Astrocyte of the cerebellum (primary cell): ENCODE measurements around the gene VEGFB.

Experiments used
- DNase-seq: peaks from one replicate; pipeline ENCODE4 v3.0.0-alpha.2; 2011; ENCODE audit warnings: low read depth
- H3K4me3 ChIP-seq: 2 replicates; pipeline ENCODE4 v1.5.1; 2011; ENCODE audit warnings: mild to moderate bottlenecking, low read depth, low read length, moderate library complexity
- in situ Hi-C: cut with HindIII; loops from 2 replicates; pipeline ENCODE4 v1.10.0; 2017; ENCODE audit warnings: low sequenced_read_pairs
- TF ChIP-seq, protein P1 (sequence below): IDR thresholded peaks from 2 replicates; pipeline ENCODE4 v1.5.1; 2012; ENCODE audit warnings: low read length, low read depth, moderate library complexity, mild to moderate bottlenecking; ENCODE audit errors: missing control alignments

The VEGFB gene

DNA sequence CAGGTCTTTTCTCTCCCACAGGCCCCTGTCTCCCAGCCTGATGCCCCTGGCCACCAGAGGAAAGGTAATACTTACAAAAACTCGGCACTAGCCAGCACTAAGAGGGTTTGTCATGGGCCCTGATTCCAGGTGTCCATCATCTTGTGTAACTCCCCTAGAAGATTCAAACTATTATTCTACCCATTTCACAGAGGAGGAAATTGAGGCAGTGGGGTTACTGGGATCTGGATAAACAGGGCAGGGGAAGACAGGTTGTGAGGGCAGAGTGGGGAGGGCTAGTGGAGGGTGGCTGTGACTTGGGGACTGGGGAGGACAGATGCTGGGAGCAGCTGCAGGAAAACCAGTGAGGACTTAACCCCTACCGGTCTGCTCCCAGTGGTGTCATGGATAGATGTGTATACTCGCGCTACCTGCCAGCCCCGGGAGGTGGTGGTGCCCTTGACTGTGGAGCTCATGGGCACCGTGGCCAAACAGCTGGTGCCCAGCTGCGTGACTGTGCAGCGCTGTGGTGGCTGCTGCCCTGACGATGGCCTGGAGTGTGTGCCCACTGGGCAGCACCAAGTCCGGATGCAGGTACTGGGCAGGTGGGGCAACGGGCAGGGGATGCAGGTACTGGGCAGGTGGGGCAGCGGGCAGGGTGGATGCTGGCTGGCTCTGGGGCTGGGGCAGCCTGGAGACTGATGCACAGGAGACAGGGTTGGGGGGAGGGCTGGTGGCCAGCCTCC, 1.2 kb downstream of the VEGFB start:
- in situ Hi-C loops, result no loop called here
- TF ChIP-seq, protein P1, sequence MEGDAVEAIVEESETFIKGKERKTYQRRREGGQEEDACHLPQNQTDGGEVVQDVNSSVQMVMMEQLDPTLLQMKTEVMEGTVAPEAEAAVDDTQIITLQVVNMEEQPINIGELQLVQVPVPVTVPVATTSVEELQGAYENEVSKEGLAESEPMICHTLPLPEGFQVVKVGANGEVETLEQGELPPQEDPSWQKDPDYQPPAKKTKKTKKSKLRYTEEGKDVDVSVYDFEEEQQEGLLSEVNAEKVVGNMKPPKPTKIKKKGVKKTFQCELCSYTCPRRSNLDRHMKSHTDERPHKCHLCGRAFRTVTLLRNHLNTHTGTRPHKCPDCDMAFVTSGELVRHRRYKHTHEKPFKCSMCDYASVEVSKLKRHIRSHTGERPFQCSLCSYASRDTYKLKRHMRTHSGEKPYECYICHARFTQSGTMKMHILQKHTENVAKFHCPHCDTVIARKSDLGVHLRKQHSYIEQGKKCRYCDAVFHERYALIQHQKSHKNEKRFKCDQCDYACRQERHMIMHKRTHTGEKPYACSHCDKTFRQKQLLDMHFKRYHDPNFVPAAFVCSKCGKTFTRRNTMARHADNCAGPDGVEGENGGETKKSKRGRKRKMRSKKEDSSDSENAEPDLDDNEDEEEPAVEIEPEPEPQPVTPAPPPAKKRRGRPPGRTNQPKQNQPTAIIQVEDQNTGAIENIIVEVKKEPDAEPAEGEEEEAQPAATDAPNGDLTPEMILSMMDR, result no peak
- peak overlapping the region; percentile 61 for H3K4me3 ChIP-seq
- no peak for DNase-seq

DNA sequence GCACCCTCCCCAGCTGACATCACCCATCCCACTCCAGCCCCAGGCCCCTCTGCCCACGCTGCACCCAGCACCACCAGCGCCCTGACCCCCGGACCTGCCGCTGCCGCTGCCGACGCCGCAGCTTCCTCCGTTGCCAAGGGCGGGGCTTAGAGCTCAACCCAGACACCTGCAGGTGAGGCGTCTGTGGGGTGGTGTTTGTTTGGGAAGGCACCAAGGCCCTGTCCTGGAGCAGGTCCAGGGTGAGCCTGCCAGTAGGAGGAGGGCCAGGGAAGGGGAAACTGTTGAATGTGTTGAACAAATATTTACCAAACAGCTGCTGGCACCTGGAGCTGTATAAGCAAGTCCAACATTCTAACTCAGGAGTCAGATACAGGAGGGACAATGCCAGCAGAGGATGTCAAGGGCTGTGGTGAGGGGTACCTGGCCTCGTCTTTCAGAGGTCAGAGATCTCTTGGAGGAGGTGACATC, 3.1 kb downstream of the VEGFB start:
- in situ Hi-C loops, result no loop called here
- DNase-seq, result no peak
- no peak overlapping the region for H3K4me3 ChIP-seq
- TF ChIP-seq, protein P1, result no peak

DNA sequence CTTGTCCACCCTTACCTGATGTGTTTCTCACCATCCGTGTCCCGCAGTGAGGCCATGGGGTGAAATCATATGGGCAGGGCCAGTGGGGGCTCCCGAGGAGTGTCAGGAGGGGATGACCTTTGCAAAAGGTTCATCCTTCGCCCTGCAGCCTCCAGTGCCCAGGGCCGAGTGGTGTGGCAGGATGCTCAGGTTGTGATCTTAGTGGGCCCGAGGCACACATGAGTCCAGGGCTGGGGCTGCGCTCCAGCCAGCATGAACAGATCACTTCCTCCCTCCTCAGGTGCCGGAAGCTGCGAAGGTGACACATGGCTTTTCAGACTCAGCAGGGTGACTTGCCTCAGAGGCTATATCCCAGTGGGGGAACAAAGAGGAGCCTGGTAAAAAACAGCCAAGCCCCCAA, 3.7 kb downstream of the VEGFB start:
- TF ChIP-seq, protein P1, result no peak
- no peak overlapping the region for H3K4me3 ChIP-seq
- in situ Hi-C loops, result no loop called here

DNA sequence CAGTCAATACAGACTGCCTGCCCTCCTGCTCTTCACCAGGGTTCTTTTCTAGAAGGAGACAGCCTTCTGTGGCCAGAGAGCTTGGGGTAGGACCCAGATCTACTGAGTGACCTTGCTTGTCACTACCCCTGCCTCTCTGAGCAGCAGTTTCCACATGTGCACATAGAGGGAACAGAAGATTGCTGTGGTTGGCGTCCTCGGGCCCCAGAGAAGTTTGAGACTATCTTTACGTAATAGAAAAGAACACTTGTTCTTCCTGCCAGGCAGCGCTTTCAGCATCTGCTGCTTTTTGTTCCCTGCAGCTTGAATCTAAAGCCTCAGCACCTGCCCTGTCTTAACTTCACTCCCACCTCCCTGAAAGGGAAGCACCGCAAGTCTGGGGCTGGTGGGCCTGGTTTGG, 4.6 kb downstream of the VEGFB start:
- TF ChIP-seq, protein P1, result no peak
- no peak for DNase-seq
- H3K4me3 ChIP-seq, result no peak overlapping the region
- in situ Hi-C loops, result no loop called here

More for the DNA sequence above, 3.7 kb downstream of the VEGFB start:
- DNase-seq, result no peak

DNA sequence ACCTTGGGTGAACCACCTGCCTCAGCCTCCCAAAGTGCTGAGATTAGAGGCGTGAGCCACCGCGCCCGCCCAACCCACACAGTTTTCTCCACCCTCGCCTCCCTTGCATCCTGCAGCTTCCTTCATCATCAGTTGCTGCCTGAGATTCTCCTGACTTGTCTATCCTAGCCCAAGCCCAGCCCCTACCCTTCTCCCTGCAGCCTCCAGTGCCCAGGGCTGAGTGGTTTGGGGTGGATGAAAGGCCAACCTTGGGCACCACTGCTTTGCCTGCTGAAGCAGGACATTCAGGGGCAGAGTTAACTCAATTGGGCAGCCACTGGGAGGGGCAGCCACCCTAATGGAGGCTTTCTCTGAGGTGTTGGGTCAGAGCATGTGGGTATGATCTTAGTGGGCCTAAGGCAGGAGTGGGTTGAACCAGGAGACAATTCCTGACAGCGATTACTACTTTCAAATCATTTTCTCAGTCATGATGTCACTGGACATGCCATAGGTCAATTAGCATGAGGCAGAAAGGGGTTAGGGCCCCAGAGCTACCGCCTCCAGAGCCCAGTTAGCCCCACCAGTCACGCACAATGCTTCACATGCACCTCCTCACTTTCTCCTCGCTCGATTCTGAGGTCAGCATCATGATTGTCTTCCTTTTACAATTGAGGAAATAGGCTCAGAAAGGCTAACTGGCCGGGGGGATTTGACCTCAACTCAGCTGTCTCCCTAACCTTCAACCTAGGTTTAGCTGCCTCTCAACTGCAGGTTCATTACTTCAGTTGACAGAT, 5.5 kb downstream of the VEGFB start:
- H3K4me3 ChIP-seq, result peak overlapping the region; percentile 92
- DNase-seq, result no peak
- TF ChIP-seq, protein P1, result no peak
- in situ Hi-C loops, result no loop called here

DNA sequence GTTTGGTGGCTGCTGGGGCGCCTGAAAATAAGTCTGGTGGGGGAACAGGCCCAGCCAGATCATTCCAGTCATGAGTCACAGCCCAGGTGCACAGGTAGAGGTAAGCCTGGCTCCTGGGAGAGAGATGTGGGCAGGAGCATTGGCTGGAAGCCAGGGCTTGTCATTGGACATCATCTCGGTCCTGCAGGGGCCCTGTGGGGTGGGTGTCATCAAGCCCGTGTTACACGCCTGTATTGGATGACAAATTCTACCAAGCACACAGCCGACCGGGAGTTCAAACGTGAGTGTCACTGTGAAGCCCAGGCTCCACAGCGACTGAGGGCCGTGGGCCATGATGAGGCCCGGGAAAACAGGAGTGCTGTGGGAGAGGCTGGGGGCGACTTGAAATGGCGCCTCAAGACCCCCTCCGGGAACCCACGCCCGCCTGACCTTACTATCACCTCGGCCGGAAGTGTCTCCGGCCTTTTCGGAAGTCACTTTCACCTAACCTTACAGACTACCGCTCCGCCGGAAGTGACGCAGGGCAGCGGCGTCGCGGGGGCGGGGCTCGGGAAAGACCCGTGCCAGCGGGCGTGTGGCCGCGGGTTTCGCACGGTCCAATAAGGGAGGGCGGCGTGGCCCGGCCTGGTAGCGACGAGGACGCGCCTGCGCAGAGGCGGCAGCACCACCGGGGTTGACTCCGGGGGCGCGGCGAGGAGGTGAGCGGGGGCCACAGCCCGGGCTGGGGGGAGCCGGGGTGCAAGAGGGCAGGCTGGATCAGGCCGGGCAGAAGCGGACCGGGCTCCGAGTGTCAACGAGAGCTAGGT, 6.3 kb downstream of the VEGFB start, which contains the start of gene FKBP2:
Gene FKBP2, plus strand, starts transcription at position 661 of the 806 bp plus-strand sequence. CDS start 1,293 bp downstream, outside the sequence.
- DNase-seq, result peak; percentile 92
- TF ChIP-seq, protein P1, result no peak
- H3K4me3 ChIP-seq, result peak within 1 kb of the TSS; percentile 92
- in situ Hi-C loops, result no loop called here
